ENCODE results near the gene FAM199X. TPM values are rescaled to one million over a fixed set of nuclear protein-coding genes. Genes with fewer than 3 reads are reported as not detected.
"Not testable (repeated sequence)": the region's sequence is repeated elsewhere in the genome, so short reads cannot be mapped to it uniquely, and the experiment has no call there.

Gene FAM199X
- total and polyA plus RNA-seq, 7 donors, result 6.1 to 17.1 (median 14.5) TPM

DNA sequence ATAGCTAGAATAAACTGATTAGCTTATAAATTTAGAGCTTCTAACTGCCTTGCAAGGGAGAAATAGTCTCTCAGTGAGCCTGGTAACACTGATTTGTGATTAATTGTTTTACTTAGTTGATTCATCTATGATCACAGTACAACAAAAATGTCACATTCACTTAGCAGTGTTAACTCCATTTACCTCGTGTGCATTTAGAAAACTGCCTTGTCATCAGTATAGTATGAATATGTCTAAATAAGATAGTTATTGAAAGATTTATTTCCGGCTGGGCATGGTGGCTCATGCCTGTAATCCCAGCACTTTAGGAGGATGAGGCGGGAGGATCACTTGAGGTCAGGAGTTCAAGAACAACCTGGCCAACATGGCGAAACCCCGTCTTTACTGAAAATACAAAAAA, 39.3 kb downstream of the FAM199X start:
- Histone ChIP-seq H3K4me3 (no peak overlapping the region), H3K4me1 (no peaks in the 10 kb centered on the region), H3K27ac (no peak overlapping the region), H3K36me3 (ENCODE audit: insufficient read depth in 1 of 2, low read depth in 1 of 2) (no peaks in the 10 kb centered on the region), H3K9me3 (no peaks in the 10 kb centered on the region), H3K27me3 (ENCODE audit: insufficient read depth in 3 of 3, low read length in 2 of 3) (peaks cover 0 to 6% (median 0%) of the 10 kb centered on the region in 3 donors)
- intact Hi-C loops (cut with DNase I), result no loop called here
- ATAC-seq (no peak), DNase-seq (no peak)
- 77 to 97% (median 88%) methylated on average over 5 of the region's 5 CpGs for WGBS, 3 donors
- TF ChIP-seq, protein P1, sequence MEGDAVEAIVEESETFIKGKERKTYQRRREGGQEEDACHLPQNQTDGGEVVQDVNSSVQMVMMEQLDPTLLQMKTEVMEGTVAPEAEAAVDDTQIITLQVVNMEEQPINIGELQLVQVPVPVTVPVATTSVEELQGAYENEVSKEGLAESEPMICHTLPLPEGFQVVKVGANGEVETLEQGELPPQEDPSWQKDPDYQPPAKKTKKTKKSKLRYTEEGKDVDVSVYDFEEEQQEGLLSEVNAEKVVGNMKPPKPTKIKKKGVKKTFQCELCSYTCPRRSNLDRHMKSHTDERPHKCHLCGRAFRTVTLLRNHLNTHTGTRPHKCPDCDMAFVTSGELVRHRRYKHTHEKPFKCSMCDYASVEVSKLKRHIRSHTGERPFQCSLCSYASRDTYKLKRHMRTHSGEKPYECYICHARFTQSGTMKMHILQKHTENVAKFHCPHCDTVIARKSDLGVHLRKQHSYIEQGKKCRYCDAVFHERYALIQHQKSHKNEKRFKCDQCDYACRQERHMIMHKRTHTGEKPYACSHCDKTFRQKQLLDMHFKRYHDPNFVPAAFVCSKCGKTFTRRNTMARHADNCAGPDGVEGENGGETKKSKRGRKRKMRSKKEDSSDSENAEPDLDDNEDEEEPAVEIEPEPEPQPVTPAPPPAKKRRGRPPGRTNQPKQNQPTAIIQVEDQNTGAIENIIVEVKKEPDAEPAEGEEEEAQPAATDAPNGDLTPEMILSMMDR (IDR thresholded peaks at IDR 0.05), result no peak

DNA sequence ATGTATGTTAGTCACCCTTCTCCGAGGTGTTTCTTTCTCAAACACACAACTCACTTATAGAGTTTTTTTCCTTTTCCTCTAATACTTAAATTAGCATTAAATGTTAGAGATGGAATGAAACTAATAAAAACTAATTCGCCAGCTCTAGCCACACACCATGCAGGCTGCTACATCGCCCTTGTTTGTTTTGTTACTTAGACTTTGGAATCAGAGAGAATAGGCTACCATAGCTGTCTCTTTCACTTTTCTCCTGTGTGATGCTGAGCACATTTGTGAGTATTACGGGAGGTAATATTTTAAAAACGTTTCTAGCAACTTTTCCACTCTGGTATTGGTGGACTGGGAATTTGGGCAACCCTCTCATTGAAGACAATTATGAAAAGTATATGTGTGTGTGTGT, 44.9 kb downstream of the FAM199X start:
- no peaks in the 10 kb centered on the region for H3K36me3 ChIP-seq (ENCODE audit: insufficient read depth in 1 of 2, low read depth in 1 of 2)
- TF ChIP-seq, protein P1 (IDR thresholded peaks at IDR 0.05), result no peak
- no peaks in the 10 kb centered on the region for H3K9me3 ChIP-seq
- H3K27ac ChIP-seq, result no peak overlapping the region
- H3K4me3 ChIP-seq, result no peak overlapping the region
- intact Hi-C loops (cut with DNase I), result no loop called here
- peaks cover 0 to 18% (median 0%) of the 10 kb centered on the region in 3 donors for H3K27me3 ChIP-seq (ENCODE audit: insufficient read depth in 3 of 3, low read length in 2 of 3)
- WGBS, 3 donors, result 62 to 79% (median 77%) methylated on average over 5 of the region's 5 CpGs
- DNase-seq (no peak), ATAC-seq (no peak)
- no peaks in the 10 kb centered on the region for H3K4me1 ChIP-seq

DNA sequence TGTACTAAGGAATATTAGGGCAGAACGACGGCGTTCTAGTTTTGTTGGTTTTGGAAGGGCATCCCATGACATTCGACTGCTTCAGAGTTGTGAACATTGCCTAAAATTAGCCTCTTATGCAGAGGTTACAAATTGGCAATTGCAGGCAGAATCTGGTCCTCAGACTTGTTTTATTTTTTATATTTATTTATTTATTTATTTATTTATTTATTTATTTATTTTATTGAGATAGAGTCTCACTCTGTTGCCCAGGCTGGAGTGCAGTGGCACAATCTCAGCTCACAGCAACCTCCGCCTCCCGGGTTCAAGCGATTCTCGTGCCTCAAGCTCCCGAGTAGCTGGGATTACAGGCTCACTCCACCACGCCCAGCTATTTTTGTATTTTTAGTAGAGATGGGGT, 63.8 kb downstream of the FAM199X start:
- H3K36me3 ChIP-seq (ENCODE audit: insufficient read depth in 1 of 2, low read depth in 1 of 2), result not testable (repeated sequence)

More for the DNA sequence above, 63.8 kb downstream of the FAM199X start:
- H3K4me1 ChIP-seq; H3K4me3 ChIP-seq; H3K27ac ChIP-seq; DNase-seq; H3K9me3 ChIP-seq; intact Hi-C loops (cut with DNase I); ATAC-seq: not testable (repeated sequence)
- 87 to 94% (median 91%) methylated on average over 10 of the region's 10 CpGs for WGBS, 3 donors
- H3K27me3 ChIP-seq (ENCODE audit: insufficient read depth in 3 of 3, low read length in 2 of 3), result peaks cover 0 to 18% (median 3%) of the 10 kb centered on the region in 3 donors

Other genes with a start within 250 kb of the FAM199X start
- 1 to 10 TPM in 1 of 4 donors, under 1 TPM in 1, not detected in 2; 0.26 to 1.0 TPM for gene TMSB15B, start 203.8 kb upstream of the FAM199X start, total RNA-seq
- under 1 TPM; 0.19 to 0.53 (median 0.46) TPM for gene TMSB15B, start 203.8 kb upstream of the FAM199X start, polyA plus RNA-seq
- not detected for gene H2BW1, start 152.7 kb upstream of the FAM199X start, total RNA-seq
- gene H2BW1, start 152.7 kb upstream of the FAM199X start, polyA plus RNA-seq, result not detected
- gene H2BW2, start 126.5 kb upstream of the FAM199X start, total RNA-seq, result not detected
- gene H2BW2, start 126.5 kb upstream of the FAM199X start, polyA plus RNA-seq, result not detected
- gene TMSB15C, start 90.2 kb upstream of the FAM199X start, total RNA-seq, result under 1 TPM in 3 of 4 donors, not detected in 1; 0.11 to 0.17 (median 0.15) TPM
- under 1 TPM; 0.05 to 0.35 (median 0.08) TPM for gene TMSB15C, start 90.2 kb upstream of the FAM199X start, polyA plus RNA-seq
- under 1 TPM in 2 of 4 donors, not detected in 2; 0.07 to 0.13 TPM for gene ZCCHC18, start 53.9 kb upstream of the FAM199X start, total RNA-seq
- under 1 TPM; 0.05 to 0.11 (median 0.08) TPM for gene ZCCHC18, start 53.9 kb upstream of the FAM199X start, polyA plus RNA-seq
- 1 to 10 TPM; 4.9 to 8.3 (median 5.1) TPM for gene SLC25A53, start 9.4 kb upstream of the FAM199X start, total RNA-seq
- 10 to 100 TPM in 1 of 3 donors, 1 to 10 TPM in 2; 3.2 to 11.0 (median 6.5) TPM for gene SLC25A53, start 9.4 kb upstream of the FAM199X start, polyA plus RNA-seq
- not detected for gene ESX1, start 88.5 kb downstream of the FAM199X start, total RNA-seq
- not detected for gene ESX1, start 88.5 kb downstream of the FAM199X start, polyA plus RNA-seq